ENCODE results near the gene CEP85L.
A peak's percentile ranks its signal among the peaks of the same experiment; 100 is the strongest.

The CEP85L gene

DNA sequence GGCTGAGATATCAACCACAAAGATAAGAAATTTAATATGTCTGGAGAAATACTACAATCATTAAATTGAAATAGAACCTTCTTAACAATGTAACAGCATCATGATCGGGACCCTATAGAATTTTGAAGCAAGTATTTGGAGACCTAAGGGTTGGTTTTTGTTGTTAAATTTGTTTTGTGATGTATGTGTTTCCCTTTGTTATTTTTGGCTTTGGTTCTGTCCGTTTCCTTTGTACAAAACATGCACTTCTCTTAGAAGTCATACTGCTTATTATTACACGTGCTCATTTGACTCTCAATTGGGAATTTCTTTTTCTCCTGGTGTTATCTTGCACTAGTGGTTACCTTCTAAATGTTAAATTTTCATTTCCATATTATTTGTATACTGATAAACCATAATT is 107.3 kb downstream of the CEP85L start:
- H3K4me3 ChIP-seq (ENCODE audit: control insufficient read depth, low read depth, low read length), result no peak overlapping the region
- no peak for DNase-seq (ENCODE audit: low read depth)
- TF ChIP-seq, protein P1, sequence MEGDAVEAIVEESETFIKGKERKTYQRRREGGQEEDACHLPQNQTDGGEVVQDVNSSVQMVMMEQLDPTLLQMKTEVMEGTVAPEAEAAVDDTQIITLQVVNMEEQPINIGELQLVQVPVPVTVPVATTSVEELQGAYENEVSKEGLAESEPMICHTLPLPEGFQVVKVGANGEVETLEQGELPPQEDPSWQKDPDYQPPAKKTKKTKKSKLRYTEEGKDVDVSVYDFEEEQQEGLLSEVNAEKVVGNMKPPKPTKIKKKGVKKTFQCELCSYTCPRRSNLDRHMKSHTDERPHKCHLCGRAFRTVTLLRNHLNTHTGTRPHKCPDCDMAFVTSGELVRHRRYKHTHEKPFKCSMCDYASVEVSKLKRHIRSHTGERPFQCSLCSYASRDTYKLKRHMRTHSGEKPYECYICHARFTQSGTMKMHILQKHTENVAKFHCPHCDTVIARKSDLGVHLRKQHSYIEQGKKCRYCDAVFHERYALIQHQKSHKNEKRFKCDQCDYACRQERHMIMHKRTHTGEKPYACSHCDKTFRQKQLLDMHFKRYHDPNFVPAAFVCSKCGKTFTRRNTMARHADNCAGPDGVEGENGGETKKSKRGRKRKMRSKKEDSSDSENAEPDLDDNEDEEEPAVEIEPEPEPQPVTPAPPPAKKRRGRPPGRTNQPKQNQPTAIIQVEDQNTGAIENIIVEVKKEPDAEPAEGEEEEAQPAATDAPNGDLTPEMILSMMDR (conservative IDR thresholded peaks at IDR 0.05; ENCODE audit: control insufficient read depth, insufficient read depth, low read depth, low read length), result no peak

DNA sequence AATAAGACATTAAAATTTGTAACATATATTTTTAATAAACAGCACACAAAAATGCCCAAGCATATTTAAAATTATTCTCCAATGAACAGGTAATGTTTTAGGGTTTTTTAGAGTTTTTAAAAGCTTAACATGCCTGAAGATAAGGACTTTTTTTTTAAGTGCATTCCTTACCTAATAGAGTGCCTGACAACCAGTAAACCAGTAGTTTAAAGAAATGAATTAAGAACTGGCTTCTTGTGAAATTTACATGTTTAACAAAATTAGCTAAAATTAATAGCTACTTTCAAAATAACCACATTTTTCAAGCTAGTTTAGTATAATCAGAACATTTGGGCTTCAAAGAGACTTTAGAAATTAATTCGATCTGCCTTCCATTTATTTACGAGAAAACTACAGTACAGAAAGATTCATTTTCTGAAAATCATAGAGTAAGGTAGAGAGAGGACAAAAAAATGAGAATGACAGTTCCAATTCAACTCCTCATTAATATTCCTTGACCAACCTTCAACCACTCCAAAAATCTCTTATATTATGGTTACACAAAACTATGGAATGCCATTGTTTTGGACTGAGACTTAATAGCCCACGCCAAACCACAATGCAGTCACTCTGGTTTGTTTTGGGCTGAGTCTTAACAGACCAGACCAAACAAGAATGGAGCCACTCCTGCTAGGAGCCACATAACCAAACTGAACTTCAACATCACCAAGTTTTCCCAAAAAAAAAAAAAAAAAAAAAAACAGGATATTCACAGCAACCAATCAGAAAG is 109.0 kb downstream of the CEP85L start:
- TF ChIP-seq, protein P1 (conservative IDR thresholded peaks at IDR 0.05; ENCODE audit: control insufficient read depth, insufficient read depth, low read depth, low read length), result no peak
- H3K4me3 ChIP-seq (ENCODE audit: control insufficient read depth, low read depth, low read length), result no peak overlapping the region
- peak; percentile 63 for DNase-seq (ENCODE audit: low read depth)

DNA sequence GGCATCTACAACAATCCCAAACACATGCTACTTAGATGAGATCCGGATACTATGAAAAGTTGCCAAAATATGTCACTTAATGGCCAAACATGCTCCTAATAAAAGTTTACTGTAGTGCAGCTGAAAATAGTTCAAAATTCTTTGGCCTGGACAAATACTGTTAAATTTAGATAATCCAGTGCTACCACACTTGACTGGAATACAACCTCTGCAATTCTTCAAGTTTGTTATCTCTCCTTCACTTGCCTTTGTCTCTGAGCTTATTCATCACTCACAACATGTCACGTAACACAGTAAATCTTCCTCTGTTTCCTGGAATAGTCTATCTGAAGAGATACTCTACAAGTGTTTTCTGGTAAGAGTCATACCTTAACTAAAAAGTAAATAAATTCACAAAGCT is 113.8 kb downstream of the CEP85L start:
- TF ChIP-seq, protein P1 (conservative IDR thresholded peaks at IDR 0.05; ENCODE audit: control insufficient read depth, insufficient read depth, low read depth, low read length), result no peak
- no peak for DNase-seq (ENCODE audit: low read depth)
- no peak overlapping the region for H3K4me3 ChIP-seq (ENCODE audit: control insufficient read depth, low read depth, low read length)

DNA sequence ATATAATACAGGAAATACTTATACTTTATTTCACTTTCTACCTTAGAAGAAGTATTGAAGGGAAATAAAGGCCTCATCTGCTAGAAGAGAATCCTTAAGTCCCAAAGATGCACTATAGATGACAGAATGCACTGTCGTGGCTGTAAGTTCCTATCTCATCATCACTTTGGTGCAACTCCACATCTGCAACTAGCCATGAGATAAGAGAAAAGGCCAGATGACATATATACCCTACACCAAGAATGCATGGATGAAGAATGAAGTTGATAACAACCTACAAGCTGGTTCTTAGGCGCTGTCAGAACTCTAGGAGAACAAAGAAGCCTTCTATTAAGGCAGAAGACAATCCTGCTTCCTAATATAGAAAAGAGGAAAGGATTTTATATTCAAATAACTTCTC is 114.9 kb downstream of the CEP85L start:
- no peak for DNase-seq (ENCODE audit: low read depth)
- H3K4me3 ChIP-seq (ENCODE audit: control insufficient read depth, low read depth, low read length), result no peak overlapping the region
- TF ChIP-seq, protein P1 (conservative IDR thresholded peaks at IDR 0.05; ENCODE audit: control insufficient read depth, insufficient read depth, low read depth, low read length), result no peak

DNA sequence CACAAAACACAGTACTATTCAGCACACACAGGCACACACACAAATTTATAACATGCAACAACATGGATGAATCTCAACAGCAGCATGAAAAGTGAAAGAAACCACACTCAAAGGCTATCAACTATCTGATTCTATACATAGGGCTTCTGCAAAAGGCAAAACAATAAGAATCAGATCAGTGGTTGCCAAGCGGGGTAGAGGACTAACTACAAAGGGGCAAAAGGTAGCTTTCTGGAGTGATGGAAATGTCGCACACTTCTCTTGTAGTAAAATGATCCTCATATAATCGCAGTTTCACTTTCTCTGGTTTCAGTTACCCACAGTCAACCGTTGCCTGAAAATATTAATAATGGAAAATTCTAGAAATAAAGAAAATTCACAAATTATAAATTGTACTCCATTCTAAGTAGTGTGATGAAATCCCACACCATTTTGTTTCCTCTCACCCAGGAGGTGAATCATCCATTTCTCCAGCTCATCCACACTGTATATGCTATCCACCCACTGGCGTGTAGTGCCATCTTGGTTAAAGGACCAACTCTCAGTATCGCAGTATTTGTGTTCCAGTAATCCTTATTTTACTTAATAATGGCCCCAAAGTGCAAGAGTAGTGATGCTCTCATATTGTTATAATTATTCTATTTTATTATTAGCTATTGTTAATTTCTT is 116.1 kb downstream of the CEP85L start:
- DNase-seq (ENCODE audit: low read depth), result peak; percentile 22
- TF ChIP-seq, protein P1 (conservative IDR thresholded peaks at IDR 0.05; ENCODE audit: control insufficient read depth, insufficient read depth, low read depth, low read length), result no peak
- no peak overlapping the region for H3K4me3 ChIP-seq (ENCODE audit: control insufficient read depth, low read depth, low read length)

DNA sequence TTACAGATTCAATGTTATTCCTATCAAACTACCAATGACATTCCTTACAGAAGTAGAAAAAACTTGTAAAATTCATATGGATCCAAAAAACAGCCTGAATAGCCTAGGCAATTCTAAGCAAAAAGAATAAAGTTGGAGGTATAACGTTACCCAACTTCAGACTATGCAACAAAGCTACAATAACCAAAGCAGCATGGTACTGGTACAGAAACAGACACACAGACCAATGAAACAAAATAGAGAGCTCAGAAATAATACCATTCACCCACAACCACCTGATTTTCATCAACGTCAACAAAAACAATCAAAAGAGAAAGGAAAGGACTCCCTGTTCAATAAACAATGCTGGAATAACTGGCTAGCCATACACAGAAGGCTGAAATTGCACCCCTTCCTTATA is 120.4 kb downstream of the CEP85L start:
- no peak for DNase-seq (ENCODE audit: low read depth)
- H3K4me3 ChIP-seq (ENCODE audit: control insufficient read depth, low read depth, low read length), result no peak overlapping the region
- TF ChIP-seq, protein P1 (conservative IDR thresholded peaks at IDR 0.05; ENCODE audit: control insufficient read depth, insufficient read depth, low read depth, low read length), result no peak
